HCT116 (cell line): ENCODE data around the gene MTUS2. TPM values are rescaled to one million over a fixed set of nuclear protein-coding genes. Genes with fewer than 3 reads are reported as not detected.

Experiments
- ATAC-seq: fragments of 200-7000 bp; cut with Tn5 transposase; 2 replicates; pipeline ENCODE4 v1.9.1; 2020; ENCODE audit warnings: mild to moderate bottlenecking, moderate library complexity
- BruUV-seq: library from RNA; stranded (reverse); fragments of 400-500 nt; replicated peaks from 2 replicates; lab custom pipeline; 2021; lab: Mats Ljungman, UMichigan
- CTCF ChIA-PET: fragments of 300-600 bp; sonication (Branson Sonifier 250); formaldehyde crosslinking; loops from one replicate; lab custom pipeline; 2021; ENCODE audit warnings: antibody characterized with exemption; lab: Charles Lee
- POLR2A ChIA-PET: fragments of 300-600, 350-600 bp; sonication (Branson Sonifier 250); formaldehyde crosslinking; loops from one replicate; lab custom pipeline; 2021; ENCODE audit warnings: antibody characterized with exemption; lab: Charles Lee
- RAD21 ChIA-PET, 2 experiments: fragments of 300-600 bp; sonication (Branson Sonifier 250); formaldehyde crosslinking; loops; one replicate each; lab custom pipeline; 2023; ENCODE audit warnings: low total read pairs in 2 of 2; ENCODE audit not compliant: uncharacterized antibody in 2 of 2, unreplicated experiment in 2 of 2, low non-redundant PET in 1 of 2; lab: Charles Lee
- DNase-seq: peaks from one replicate; pipeline ENCODE4 v3.0.0-alpha.2; 2010; ENCODE audit warnings: low read depth, low spot score
- H2AFZ ChIP-seq: fragments of 200-600 bp; shearing (Covaris generic), sonication (generic); 2 replicates; pipeline ENCODE4 v1.6.1; 2017; ENCODE audit warnings: low read depth, mixed run types, mixed read lengths, antibody characterized with exemption, low read length; ENCODE audit not compliant: poor library complexity, severe bottlenecking
- H3K27ac ChIP-seq: 2 replicates; pipeline ENCODE4 v1.5.1; 2012; ENCODE audit warnings: low read depth, low read length
- H3K27me3 ChIP-seq: fragments of 200-600 bp; sonication (generic); 2 replicates; pipeline ENCODE4 v1.6.1; 2016; ENCODE audit warnings: mixed run types, low read length, mixed read lengths; ENCODE audit not compliant: insufficient read depth
- H3K36me3 ChIP-seq, 2 experiments: fragments of 200-500 bp in 1 of 2; fragments of 200-600 bp in 1 of 2; sonication (Bioruptor generic) in 1 of 2; sonication (generic) in 1 of 2; 2 replicates each; pipeline versions ENCODE4 v1.5.1 to v1.6.1; 2014 to 2016; ENCODE audit warnings: low read length in 2 of 2, inconsistent platforms in 1 of 2, mixed read lengths in 1 of 2, mixed run types in 1 of 2; ENCODE audit not compliant: insufficient read depth in 2 of 2, control insufficient read depth in 1 of 2
- H3K4me1 ChIP-seq, 2 experiments: fragments of 200-600 bp in 1 of 2; sonication (generic) in 1 of 2; 2 replicates each; pipeline versions ENCODE4 v1.5.1 to v1.6.1; 2012 to 2017; ENCODE audit warnings: low read length in 2 of 2, inconsistent platforms in 1 of 2, mild to moderate bottlenecking in 1 of 2, mixed read lengths in 1 of 2, mixed run types in 1 of 2, moderate library complexity in 1 of 2; ENCODE audit not compliant: insufficient read depth in 2 of 2, control insufficient read depth in 1 of 2
- H3K4me2 ChIP-seq: fragments of 200-600 bp; sonication (generic); 2 replicates; pipeline ENCODE4 v1.6.1; 2017; ENCODE audit warnings: mixed run types, low read length, mixed read lengths
- H3K4me3 ChIP-seq, 2 experiments: fragments of 200-600 bp in 1 of 2; sonication (generic) in 1 of 2; replicated peaks in 1 of 2; 2 replicates each; pipeline ENCODE4 v1.5.1; 2011 to 2016; ENCODE audit warnings: low read length in 2 of 2, control low read depth in 1 of 2, low read depth in 1 of 2, mild to moderate bottlenecking in 1 of 2, mixed read lengths in 1 of 2, mixed run types in 1 of 2
- H3K79me2 ChIP-seq: fragments of 200-600 bp; sonication (generic); 2 replicates; pipeline ENCODE4 v1.6.1; 2017; ENCODE audit warnings: mild to moderate bottlenecking, mixed run types, low read length, moderate library complexity, mixed read lengths; ENCODE audit not compliant: insufficient read depth
- H3K9ac ChIP-seq: fragments of 200-600 bp; sonication (generic); 2 replicates; pipeline ENCODE4 v1.6.1; 2016; ENCODE audit warnings: low read length, mixed read lengths
- H3K9me2 ChIP-seq: fragments of 200-600 bp; sonication (generic), shearing (Covaris generic); 2 replicates; pipeline ENCODE4 v1.6.1; 2017; ENCODE audit warnings: mixed run types, mild to moderate bottlenecking, moderate library complexity; ENCODE audit not compliant: insufficient read depth
- H3K9me3 ChIP-seq, 2 experiments: fragments of 200-500 bp in 1 of 2; fragments of 200-600 bp in 1 of 2; sonication (Bioruptor generic) in 1 of 2; sonication (generic) in 1 of 2; 2 replicates each; pipeline ENCODE4 v1.6.1; 2014 to 2017; ENCODE audit warnings: low read length in 2 of 2, mixed read lengths in 2 of 2, inconsistent platforms in 1 of 2, low read depth in 1 of 2, mild to moderate bottlenecking in 1 of 2, mixed run types in 1 of 2, moderate library complexity in 1 of 2; ENCODE audit not compliant: control insufficient read depth in 1 of 2, insufficient read depth in 1 of 2
- H4K20me1 ChIP-seq: fragments of 200-600 bp; sonication (generic), shearing (Covaris generic); 2 replicates; pipeline ENCODE4 v1.6.1; 2017; ENCODE audit warnings: mixed run types, mild to moderate bottlenecking, moderate library complexity; ENCODE audit not compliant: insufficient read depth
- ATF3 ChIP-seq: IDR thresholded peaks from 2 replicates; pipeline ENCODE4 v1.6.1; 2012
- CBX3 ChIP-seq: IDR thresholded peaks from 2 replicates; pipeline ENCODE4 v1.6.1; 2012; ENCODE audit warnings: low read depth
- CEBPB ChIP-seq: IDR thresholded peaks from 2 replicates; pipeline ENCODE4 v1.6.1; 2012; ENCODE audit warnings: low read depth
- ELF1 ChIP-seq: IDR thresholded peaks from 2 replicates; pipeline ENCODE4 v1.6.1; 2012; ENCODE audit warnings: low read depth, borderline replicate concordance
- EZH2 ChIP-seq: fragments of 200-600 bp; sonication (generic); IDR thresholded peaks from 2 replicates; pipeline ENCODE4 v1.6.1; 2017; ENCODE audit warnings: antibody characterized with exemption, mixed run types
- EZH2phosphoT487 ChIP-seq: fragments of 200-600 bp; IDR thresholded peaks from 2 replicates; pipeline ENCODE4 v1.6.1; 2018; ENCODE audit warnings: antibody characterized with exemption, borderline replicate concordance
- FOSL1 ChIP-seq: IDR thresholded peaks from 2 replicates; pipeline ENCODE4 v1.6.1; 2012; ENCODE audit warnings: low read depth
- JUND ChIP-seq: IDR thresholded peaks from 2 replicates; pipeline ENCODE4 v1.6.1; 2012
- MAX ChIP-seq: IDR thresholded peaks from 2 replicates; pipeline ENCODE4 v1.6.1; 2012
- POLR2A ChIP-seq: IDR thresholded peaks from 2 replicates; pipeline ENCODE4 v1.7.0; 2011; ENCODE audit warnings: borderline replicate concordance; ENCODE audit not compliant: insufficient read depth, insufficient read length; ENCODE audit errors: extremely low read depth
- POLR2AphosphoS5 ChIP-seq: IDR thresholded peaks from 2 replicates; pipeline ENCODE4 v1.6.1; 2011; ENCODE audit warnings: mild to moderate bottlenecking, low read depth, low read length, moderate library complexity
- RAD21 ChIP-seq: IDR thresholded peaks from 2 replicates; pipeline ENCODE4 v1.6.1; 2012; ENCODE audit warnings: low read depth, mild to moderate bottlenecking
- SP1 ChIP-seq: IDR thresholded peaks from 2 replicates; pipeline ENCODE4 v1.6.1; 2012; ENCODE audit warnings: low read depth
- SRF ChIP-seq: IDR thresholded peaks from 2 replicates; pipeline ENCODE4 v1.6.1; 2012; ENCODE audit warnings: low read depth
- TCF7L2 ChIP-seq: IDR thresholded peaks from 2 replicates; pipeline ENCODE4 v1.7.0; 2011; ENCODE audit warnings: borderline replicate concordance, inconsistent platforms; ENCODE audit not compliant: insufficient read depth, insufficient read length; ENCODE audit errors: extremely low read depth
- YY1 ChIP-seq: IDR thresholded peaks from 2 replicates; pipeline ENCODE4 v1.6.1; 2011; ENCODE audit warnings: low read length, low read depth, moderate library complexity, mild to moderate bottlenecking; ENCODE audit not compliant: insufficient replicate concordance; ENCODE audit errors: extremely low read depth
- ZBTB33 ChIP-seq: IDR thresholded peaks from 2 replicates; pipeline ENCODE4 v1.6.1; 2011; ENCODE audit warnings: mild to moderate bottlenecking, low read length, moderate library complexity; ENCODE audit not compliant: insufficient replicate concordance; ENCODE audit errors: extremely low read depth
- ZFX ChIP-seq: fragments of 450-650 bp; IDR thresholded peaks from 2 replicates; pipeline ENCODE4 v1.6.1; 2017
- intact Hi-C: fragments of 100-400 bp; cut with micrococcal nuclease; formaldehyde crosslinking; loops from 2 replicates; pipeline ENCODE4 v1.10.0; 2022
- total RNA-seq: library from RNA; stranded (reverse); gene quantifications from one replicate; pipeline ENCODE4 v1.2.1, GENCODE V29; 2021; ENCODE audit not compliant: unreplicated experiment
- TF ChIP-seq, protein P1 (sequence below), 3 experiments: fragments of 200-600 bp in 1 of 3; sonication (generic) in 1 of 3; IDR thresholded peaks in 2 of 3; conservative IDR thresholded peaks in 1 of 3; 2 replicates each; pipeline ENCODE4 v1.5.1; 2012 to 2017; ENCODE audit warnings: low read depth in 2 of 3, low read length in 2 of 3, antibody characterized with exemption in 1 of 3, borderline replicate concordance in 1 of 3, control low read depth in 1 of 3, mild to moderate bottlenecking in 1 of 3, mixed read lengths in 1 of 3, mixed run types in 1 of 3, moderate library complexity in 1 of 3; ENCODE audit not compliant: insufficient read depth in 1 of 3

The MTUS2 gene
- total RNA-seq, 1 experiment from 2014 or later = 0.02 TPM

- CTCF ChIA-PET = no interaction called here
- ATAC-seq = no peak
- no peaks in the 10 kb centered on the region for H3K4me1 ChIP-seq
- H2AFZ ChIP-seq = no peak overlapping the region
- RAD21 ChIA-PET = no interaction called here
- intact Hi-C loops = no loop called here
- no TSS peak for BruUV-seq
- H3K4me2 ChIP-seq = no peak overlapping the region
- H3K36me3 ChIP-seq = no peaks in the 10 kb centered on the region
- no peaks in the 10 kb centered on the region for H3K9me2 ChIP-seq
- H4K20me1 ChIP-seq = no peaks in the 10 kb centered on the region
- H3K79me2 ChIP-seq = no peaks in the 10 kb centered on the region
- DNase-seq = no peak
- H3K27me3 ChIP-seq = 0 out of 2 replicates have a peak, but pooled peaks cover 3% of the 10 kb centered on the region
- H3K27ac ChIP-seq = no peak overlapping the region
- no peak overlapping the region for H3K9ac ChIP-seq
- no peak overlapping the region for H3K4me3 ChIP-seq
- POLR2A ChIA-PET = no interaction called here
- TF ChIP-seq ATF3 (no peak), EZH2phosphoT487 (no peak), FOSL1 (no peak), CBX3 (no peak), RAD21 (no peak), JUND (no peak), YY1 (no peak), SRF (no peak), POLR2AphosphoS5 (no peak), MAX (no peak), SP1 (no peak), ZFX (no peak), ELF1 (no peak), POLR2A (no peak), TCF7L2 (no peak), EZH2 (no peak), ZBTB33 (no peak), CEBPB (no peak)
- TF ChIP-seq, protein P1, sequence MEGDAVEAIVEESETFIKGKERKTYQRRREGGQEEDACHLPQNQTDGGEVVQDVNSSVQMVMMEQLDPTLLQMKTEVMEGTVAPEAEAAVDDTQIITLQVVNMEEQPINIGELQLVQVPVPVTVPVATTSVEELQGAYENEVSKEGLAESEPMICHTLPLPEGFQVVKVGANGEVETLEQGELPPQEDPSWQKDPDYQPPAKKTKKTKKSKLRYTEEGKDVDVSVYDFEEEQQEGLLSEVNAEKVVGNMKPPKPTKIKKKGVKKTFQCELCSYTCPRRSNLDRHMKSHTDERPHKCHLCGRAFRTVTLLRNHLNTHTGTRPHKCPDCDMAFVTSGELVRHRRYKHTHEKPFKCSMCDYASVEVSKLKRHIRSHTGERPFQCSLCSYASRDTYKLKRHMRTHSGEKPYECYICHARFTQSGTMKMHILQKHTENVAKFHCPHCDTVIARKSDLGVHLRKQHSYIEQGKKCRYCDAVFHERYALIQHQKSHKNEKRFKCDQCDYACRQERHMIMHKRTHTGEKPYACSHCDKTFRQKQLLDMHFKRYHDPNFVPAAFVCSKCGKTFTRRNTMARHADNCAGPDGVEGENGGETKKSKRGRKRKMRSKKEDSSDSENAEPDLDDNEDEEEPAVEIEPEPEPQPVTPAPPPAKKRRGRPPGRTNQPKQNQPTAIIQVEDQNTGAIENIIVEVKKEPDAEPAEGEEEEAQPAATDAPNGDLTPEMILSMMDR (IDR thresholded peaks at IDR 0.05 in 2 of 3, conservative IDR thresholded peaks at IDR 0.05 in 1 of 3; ENCODE audit: borderline replicate concordance in 1 of 3, insufficient read depth in 1 of 3, low read depth in 2 of 3, low read length in 2 of 3) = no peak
- peaks cover 3 to 6% of the 10 kb centered on the region in 2 experiments; a peak in 2 of 4 replicates for H3K9me3 ChIP-seq
Measured at GRCh38 chr13:28872427-28873176, 52.5 kb downstream of the MTUS2 start.
